A673 (cell line): Measurements from ENCODE around the gene PERP.

Experiments
- CTCF ChIP-seq: fragments of 300-800, 200-600 bp; sonication (generic); conservative IDR thresholded peaks from 2 replicates; pipeline ENCODE4 v1.5.1; 2017; ENCODE audit warnings: low read depth, mild to moderate bottlenecking, antibody characterized with exemption, low read length, moderate library complexity, mixed read lengths
- EZH2 ChIP-seq: fragments of 200-600 bp; sonication (generic); IDR thresholded peaks from 2 replicates; pipeline ENCODE4 v1.6.1; 2017; ENCODE audit warnings: borderline replicate concordance, low read depth, mild to moderate bottlenecking, mixed read lengths, antibody characterized with exemption, low read length; ENCODE audit not compliant: poor library complexity, severe bottlenecking

GRCh38 chr6:138124096-138124495 lies 16.9 kb upstream of the PERP start:
- no peak for TF ChIP-seq CTCF
- TF ChIP-seq EZH2 = no peak
